Measurements from ENCODE around the gene POLD1. TPM values are rescaled to one million over a fixed set of nuclear protein-coding genes. Genes with fewer than 3 reads are reported as not detected.
"Not testable (repeated sequence)": the region's sequence is repeated elsewhere in the genome, so short reads cannot be mapped to it uniquely, and the experiment has no call there.

POLD1 gene
- polyA plus RNA-seq, 1 of the 3 experiments (the other 2 are of a cell fraction) = 33.6 TPM

DNA sequence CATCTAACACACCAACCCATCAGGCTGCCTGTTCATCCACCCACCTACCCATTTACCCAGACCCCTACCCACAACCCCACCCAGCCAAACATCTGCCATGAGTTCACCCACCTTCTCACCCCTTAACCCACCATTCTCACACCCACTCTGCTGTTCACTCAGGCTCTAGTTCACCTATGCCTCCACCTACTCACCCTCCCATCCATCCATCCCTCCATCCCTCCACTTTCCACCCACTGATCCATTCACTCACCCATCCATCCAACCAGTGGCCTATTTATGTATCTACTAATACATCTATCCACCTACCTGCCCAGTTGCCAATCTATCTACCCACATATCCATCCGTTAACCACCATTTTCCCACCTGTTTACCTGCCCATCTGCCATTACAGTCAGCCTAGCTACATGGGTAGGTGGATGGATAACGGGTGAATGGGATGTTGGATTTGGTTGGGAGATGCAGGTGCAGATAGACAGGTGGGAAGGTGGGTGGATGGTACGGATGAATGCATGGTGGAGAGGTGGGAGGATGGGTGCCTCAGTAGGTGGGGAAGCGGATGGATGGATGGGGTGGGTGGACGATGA lies 53.8 kb downstream of the POLD1 start:
- Histone ChIP-seq H2AFZ (ENCODE audit: low read depth) (no peak overlapping the region), H3K9ac (no peak overlapping the region), H3K9me2 (no peaks in the 10 kb centered on the region), H3K79me2 (ENCODE audit: insufficient read depth) (no peaks in the 10 kb centered on the region), H3K36me3 (replicated peaks in 1 of 2; ENCODE audit: control insufficient read depth in 1 of 2, insufficient read depth in 2 of 2, low read length in 1 of 2) (no peaks in the 10 kb centered on the region), H3K9me3 (no peaks in the 10 kb centered on the region), H3K27me3 (ENCODE audit: insufficient read depth) (peaks cover 36% of the 10 kb centered on the region), H4K20me1 (ENCODE audit: insufficient read depth) (no peaks in the 10 kb centered on the region), H3F3A (replicated peaks; ENCODE audit: insufficient read depth) (no peaks in the 10 kb centered on the region), H3K4me2 (no peak overlapping the region), H3K4me3 (ENCODE audit: low read depth in 2 of 2, low read length in 1 of 2) (no peak overlapping the region), H3K27ac (ENCODE audit: low read depth in 2 of 2, low read length in 1 of 2) (no peak overlapping the region), H3K4me1 (ENCODE audit: control insufficient read depth in 1 of 2, insufficient read depth in 2 of 2, low read depth in 1 of 2, low read length in 1 of 2) (peaks cover 0 to 8% of the 10 kb centered on the region in 2 experiments; a peak in 1 of 4 replicates)
- no peak for TF ChIP-seq RFX5 (IDR thresholded peaks at IDR 0.05; ENCODE audit: low read length)
- no peak for TF ChIP-seq RXRA (IDR thresholded peaks at IDR 0.05; ENCODE audit: borderline replicate concordance, low read depth)
- no peak for TF ChIP-seq GABPA (IDR thresholded peaks at IDR 0.05; ENCODE audit: low read depth)
- TF ChIP-seq TCF12 (IDR thresholded peaks at IDR 0.05) = no peak
- no peak for TF ChIP-seq JUND (IDR thresholded peaks at IDR 0.05)
- no peak for TF ChIP-seq POLR2AphosphoS5 (IDR thresholded peaks at IDR 0.05; ENCODE audit: low read depth, low read length)
- TF ChIP-seq, protein P1, sequence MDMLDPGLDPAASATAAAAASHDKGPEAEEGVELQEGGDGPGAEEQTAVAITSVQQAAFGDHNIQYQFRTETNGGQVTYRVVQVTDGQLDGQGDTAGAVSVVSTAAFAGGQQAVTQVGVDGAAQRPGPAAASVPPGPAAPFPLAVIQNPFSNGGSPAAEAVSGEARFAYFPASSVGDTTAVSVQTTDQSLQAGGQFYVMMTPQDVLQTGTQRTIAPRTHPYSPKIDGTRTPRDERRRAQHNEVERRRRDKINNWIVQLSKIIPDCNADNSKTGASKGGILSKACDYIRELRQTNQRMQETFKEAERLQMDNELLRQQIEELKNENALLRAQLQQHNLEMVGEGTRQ (IDR thresholded peaks at IDR 0.05; ENCODE audit: borderline replicate concordance, low read depth, low read length) = no peak
- no peak for TF ChIP-seq ELF1 (IDR thresholded peaks at IDR 0.05)
- TF ChIP-seq MXI1 (IDR thresholded peaks at IDR 0.05; ENCODE audit: low read depth, low read length) = no peak
- TF ChIP-seq, protein P2, sequence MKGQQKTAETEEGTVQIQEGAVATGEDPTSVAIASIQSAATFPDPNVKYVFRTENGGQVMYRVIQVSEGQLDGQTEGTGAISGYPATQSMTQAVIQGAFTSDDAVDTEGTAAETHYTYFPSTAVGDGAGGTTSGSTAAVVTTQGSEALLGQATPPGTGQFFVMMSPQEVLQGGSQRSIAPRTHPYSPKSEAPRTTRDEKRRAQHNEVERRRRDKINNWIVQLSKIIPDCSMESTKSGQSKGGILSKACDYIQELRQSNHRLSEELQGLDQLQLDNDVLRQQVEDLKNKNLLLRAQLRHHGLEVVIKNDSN (IDR thresholded peaks at IDR 0.05; ENCODE audit: borderline replicate concordance, low read depth) = no peak
- TF ChIP-seq EP300 (IDR thresholded peaks at IDR 0.05; ENCODE audit: borderline replicate concordance in 1 of 2, low read depth in 1 of 2, low read length in 1 of 2) = no peak
- TF ChIP-seq SMC3 (IDR thresholded peaks at IDR 0.05; ENCODE audit: low read depth, low read length) = no peak
- TF ChIP-seq EZH2phosphoT487 (IDR thresholded peaks at IDR 0.05; ENCODE audit: borderline replicate concordance, low read depth) = no peak
- no peak for TF ChIP-seq TEAD4 (IDR thresholded peaks at IDR 0.05; ENCODE audit: borderline replicate concordance, insufficient read depth)
- TF ChIP-seq CHD2 (IDR thresholded peaks at IDR 0.05; ENCODE audit: low read length, partially characterized antibody) = no peak
- TF ChIP-seq FOSL2 (IDR thresholded peaks at IDR 0.05; ENCODE audit: borderline replicate concordance, low read depth) = no peak
- TF ChIP-seq RCOR1 (IDR thresholded peaks at IDR 0.05; ENCODE audit: low read length) = no peak
- TF ChIP-seq, protein P3, sequence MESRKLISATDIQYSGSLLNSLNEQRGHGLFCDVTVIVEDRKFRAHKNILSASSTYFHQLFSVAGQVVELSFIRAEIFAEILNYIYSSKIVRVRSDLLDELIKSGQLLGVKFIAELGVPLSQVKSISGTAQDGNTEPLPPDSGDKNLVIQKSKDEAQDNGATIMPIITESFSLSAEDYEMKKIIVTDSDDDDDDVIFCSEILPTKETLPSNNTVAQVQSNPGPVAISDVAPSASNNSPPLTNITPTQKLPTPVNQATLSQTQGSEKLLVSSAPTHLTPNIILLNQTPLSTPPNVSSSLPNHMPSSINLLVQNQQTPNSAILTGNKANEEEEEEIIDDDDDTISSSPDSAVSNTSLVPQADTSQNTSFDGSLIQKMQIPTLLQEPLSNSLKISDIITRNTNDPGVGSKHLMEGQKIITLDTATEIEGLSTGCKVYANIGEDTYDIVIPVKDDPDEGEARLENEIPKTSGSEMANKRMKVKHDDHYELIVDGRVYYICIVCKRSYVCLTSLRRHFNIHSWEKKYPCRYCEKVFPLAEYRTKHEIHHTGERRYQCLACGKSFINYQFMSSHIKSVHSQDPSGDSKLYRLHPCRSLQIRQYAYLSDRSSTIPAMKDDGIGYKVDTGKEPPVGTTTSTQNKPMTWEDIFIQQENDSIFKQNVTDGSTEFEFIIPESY (IDR thresholded peaks at IDR 0.05; ENCODE audit: borderline replicate concordance, low read depth) = no peak
- TF ChIP-seq, protein P4, sequence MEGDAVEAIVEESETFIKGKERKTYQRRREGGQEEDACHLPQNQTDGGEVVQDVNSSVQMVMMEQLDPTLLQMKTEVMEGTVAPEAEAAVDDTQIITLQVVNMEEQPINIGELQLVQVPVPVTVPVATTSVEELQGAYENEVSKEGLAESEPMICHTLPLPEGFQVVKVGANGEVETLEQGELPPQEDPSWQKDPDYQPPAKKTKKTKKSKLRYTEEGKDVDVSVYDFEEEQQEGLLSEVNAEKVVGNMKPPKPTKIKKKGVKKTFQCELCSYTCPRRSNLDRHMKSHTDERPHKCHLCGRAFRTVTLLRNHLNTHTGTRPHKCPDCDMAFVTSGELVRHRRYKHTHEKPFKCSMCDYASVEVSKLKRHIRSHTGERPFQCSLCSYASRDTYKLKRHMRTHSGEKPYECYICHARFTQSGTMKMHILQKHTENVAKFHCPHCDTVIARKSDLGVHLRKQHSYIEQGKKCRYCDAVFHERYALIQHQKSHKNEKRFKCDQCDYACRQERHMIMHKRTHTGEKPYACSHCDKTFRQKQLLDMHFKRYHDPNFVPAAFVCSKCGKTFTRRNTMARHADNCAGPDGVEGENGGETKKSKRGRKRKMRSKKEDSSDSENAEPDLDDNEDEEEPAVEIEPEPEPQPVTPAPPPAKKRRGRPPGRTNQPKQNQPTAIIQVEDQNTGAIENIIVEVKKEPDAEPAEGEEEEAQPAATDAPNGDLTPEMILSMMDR (IDR thresholded peaks at IDR 0.05) = no peak
- DNase-seq = no peak
- CTCF ChIA-PET = no interaction called here
- POLR2A ChIA-PET = no interaction called here
- WGBS (ENCODE audit: low lambda C conversion rate) = 40% methylated on average over 5 of the region's 5 CpGs

DNA sequence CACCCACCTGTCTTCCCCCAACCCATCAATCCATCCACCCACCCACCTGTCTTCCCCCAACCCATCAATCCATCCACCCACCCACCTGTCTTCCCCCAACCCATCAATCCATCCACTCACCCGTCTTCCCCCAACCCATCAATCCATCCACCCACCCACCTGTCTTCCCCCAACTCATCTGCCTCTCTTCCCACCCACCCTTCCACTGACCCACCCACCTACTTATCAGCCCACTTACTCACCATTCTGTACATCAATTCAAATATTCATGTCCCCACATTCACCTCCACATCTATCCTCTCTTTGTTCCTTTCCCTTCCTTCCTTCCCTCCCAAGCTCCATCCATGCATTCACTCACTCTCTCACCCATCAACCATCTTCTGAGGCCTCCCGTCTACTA lies 55.0 kb downstream of the POLD1 start:
- CTCF ChIA-PET = interaction anchor here (1.1 kb wide), 1 partner anchor 169 kb away, joined by 3 read pairs; no protein-coding TSS in a partner anchor
- H4K20me1 ChIP-seq (ENCODE audit: insufficient read depth); H3K4me3 ChIP-seq (ENCODE audit: low read depth in 2 of 2, low read length in 1 of 2); H3K9me3 ChIP-seq; H3K27ac ChIP-seq (ENCODE audit: low read depth in 2 of 2, low read length in 1 of 2); H3K4me1 ChIP-seq (ENCODE audit: control insufficient read depth in 1 of 2, insufficient read depth in 2 of 2, low read depth in 1 of 2, low read length in 1 of 2); H2AFZ ChIP-seq (ENCODE audit: low read depth); H3F3A ChIP-seq (replicated peaks; ENCODE audit: insufficient read depth); H3K4me2 ChIP-seq; H3K36me3 ChIP-seq (replicated peaks in 1 of 2; ENCODE audit: control insufficient read depth in 1 of 2, insufficient read depth in 2 of 2, low read length in 1 of 2); DNase-seq; POLR2A ChIA-PET; H3K9ac ChIP-seq; H3K9me2 ChIP-seq; H3K79me2 ChIP-seq (ENCODE audit: insufficient read depth): not testable (repeated sequence)
- peaks cover 24% of the 10 kb centered on the region for H3K27me3 ChIP-seq (ENCODE audit: insufficient read depth)
- WGBS (ENCODE audit: low lambda C conversion rate) = 14% methylated on average over 2 of the region's 2 CpGs

Data from SK-N-SH (cell line).